Hippocampal formation (tissue), 2 donors: Measurements from ENCODE around the gene GRB10.
"Not testable (repeated sequence)": the region's sequence is repeated elsewhere in the genome, so short reads cannot be mapped to it uniquely, and the experiment has no call there.

Experiments used
- DNase-seq, 2 donors: peaks; one replicate each; lab custom pipeline; 2025; lab: John Stamatoyannopoulos, UW

GRB10 gene

DNA sequence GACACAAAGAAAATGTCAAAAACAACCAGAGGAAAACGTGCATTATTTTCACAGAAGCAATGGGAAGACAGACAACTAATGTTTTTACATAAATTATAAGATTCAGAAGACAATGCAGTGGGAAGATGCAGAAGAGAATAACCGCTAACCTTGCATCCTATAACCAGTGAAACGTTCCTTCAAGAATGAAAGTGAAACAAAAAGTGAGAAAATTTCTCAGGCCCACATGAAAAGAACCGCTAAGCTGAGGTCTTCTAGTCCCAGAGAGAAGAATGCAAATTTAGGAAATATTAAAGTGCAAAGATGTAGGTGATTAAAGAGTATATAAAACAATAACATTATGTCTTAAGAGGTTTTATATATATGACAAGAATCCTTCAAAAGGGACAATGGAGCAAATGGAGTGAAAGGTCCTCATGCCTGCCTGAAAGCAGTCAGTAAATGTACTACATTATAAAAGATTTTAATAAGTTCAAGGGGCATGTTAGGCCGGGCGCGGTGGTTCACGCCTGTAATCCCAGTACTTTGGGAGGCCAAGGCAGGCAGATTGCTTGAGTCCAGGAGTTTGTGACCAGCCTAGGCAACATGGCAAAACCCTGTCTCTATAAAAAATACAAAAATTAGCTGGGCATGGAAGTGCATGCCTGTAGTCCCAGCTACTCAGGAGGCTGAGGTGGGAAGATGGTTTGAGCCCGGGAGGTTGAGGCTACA, 174.3 kb downstream of the GRB10 start:
- DNase-seq: no peak

GRCh38 chr7:50607524-50608125, 175.1 kb downstream of the GRB10 start:
- no peak for DNase-seq

DNA sequence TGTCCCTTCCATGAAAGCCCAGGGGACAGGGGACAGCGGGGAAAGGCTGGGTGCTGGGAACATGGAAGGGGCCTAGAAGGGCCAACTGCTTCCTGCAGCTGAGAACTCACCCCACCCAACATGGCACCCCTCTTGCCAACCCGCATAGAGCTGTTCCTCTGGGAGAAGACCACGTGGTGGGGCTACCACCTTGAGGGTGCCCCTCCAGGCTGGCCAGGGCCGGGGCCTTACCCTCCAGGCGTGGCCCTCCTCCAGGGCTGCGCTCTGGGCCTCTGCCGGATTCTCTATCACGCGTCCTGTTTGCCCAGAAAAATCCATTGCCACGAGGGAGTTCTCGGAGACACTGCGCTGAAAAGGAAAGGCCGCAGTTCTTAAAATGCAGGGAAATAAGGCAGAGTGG, 177.6 kb downstream of the GRB10 start:
- no peak for DNase-seq

DNA sequence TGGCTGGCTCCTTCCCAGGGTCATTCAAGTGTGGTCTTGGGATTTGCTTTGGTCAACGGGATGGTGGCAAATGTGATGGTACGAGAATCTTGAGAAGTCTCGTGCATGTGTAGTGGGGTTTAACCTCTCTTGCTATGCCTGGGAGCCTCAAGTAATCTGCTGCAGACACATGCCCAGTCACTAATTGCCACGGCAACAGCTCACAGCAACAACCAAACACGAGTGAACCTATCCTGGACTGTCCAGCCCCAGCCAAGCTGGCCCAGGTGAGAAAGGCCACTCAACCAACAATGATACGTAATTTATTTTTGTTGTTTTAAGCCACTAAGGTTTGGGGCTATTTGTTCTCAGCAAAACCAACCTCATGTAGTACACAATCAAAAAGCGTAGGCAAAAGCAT, 179.4 kb downstream of the GRB10 start:
- no peak for DNase-seq

GRCh38 chr7:50599385-50599784, 183.3 kb downstream of the GRB10 start:
- no peak for DNase-seq

DNA sequence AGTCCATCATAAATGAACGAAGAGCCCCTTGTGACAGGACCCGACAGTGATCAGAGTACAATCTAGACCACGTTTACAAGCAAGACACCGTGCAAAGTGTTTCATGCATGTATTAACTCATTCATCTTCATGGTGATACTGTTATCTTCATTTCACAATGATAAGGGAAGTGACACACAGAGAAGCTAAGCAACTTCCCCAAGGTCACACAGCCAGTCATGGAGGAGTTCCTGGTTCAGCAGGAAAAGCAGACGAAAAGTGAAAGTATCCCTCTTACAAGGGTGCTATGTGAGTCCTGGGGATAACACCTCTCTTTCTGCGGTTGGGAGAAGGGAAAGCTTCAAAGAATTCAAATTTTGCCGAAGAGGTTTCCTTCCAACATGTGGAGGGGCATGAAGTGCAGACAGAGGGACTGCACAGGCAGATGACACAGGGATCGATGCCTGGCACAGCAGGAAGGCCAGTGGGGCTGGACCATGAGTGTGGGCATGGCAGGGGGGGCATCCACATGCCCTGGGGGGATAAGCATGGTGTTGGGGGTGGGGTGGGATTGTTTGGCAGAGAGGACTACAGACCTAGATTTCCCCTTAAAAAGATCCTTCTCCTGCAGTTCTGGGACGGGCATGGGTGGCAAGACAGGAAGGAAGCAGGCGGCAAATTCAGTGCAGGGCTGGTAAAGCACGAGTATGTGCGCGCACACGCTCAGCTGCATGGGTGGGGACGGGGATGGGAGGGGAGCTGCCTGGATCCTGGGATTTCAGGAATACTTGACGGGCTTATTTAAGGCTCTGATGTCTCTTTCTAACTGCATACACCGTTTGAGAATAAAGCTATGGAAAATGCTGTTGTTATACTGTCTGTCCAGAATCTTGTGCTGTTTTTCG, 184.0 kb downstream of the GRB10 start:
- no peak for DNase-seq

GRCh38 chr7:50596484-50596883, 186.2 kb downstream of the GRB10 start:
- DNase-seq: no peak

DNA sequence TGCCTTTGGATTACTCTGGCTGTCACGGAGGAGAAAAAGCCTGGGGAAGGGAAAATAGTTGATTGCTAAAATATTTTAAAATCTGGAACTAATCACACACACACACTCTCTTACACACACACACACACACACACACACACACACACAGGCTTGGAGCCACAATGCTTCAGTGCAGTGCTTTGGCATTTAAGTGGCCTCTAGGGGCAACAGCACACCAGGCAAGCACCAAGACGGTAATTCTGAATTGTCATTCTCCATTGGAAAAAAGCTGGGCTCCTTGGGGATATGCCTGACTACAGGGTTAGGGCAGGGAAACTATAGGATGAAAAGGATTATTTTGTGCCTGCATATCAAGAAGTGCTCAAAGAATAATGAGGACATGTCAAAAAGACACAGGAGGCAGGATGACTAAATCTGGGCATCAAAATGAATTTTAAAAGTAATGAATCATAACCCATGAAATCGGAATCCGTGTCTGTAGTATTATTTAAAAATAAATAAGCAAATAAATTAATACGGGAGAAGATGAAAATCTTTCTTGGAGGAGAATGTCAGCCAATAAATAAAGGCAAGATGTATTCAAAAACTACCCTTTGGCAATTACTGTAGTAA, 187.1 kb downstream of the GRB10 start:
- peak; percentile 34 to 55 for DNase-seq

- DNase-seq: no peak
These were observed 187.8 kb downstream of the GRB10 start for GRCh38 chr7:50594734-50595485.

GRCh38 chr7:50594136-50594535, 188.6 kb downstream of the GRB10 start:
- no peak for DNase-seq

- DNase-seq: no peak
These were observed 189.8 kb downstream of the GRB10 start for GRCh38 chr7:50592940-50593339.

DNA sequence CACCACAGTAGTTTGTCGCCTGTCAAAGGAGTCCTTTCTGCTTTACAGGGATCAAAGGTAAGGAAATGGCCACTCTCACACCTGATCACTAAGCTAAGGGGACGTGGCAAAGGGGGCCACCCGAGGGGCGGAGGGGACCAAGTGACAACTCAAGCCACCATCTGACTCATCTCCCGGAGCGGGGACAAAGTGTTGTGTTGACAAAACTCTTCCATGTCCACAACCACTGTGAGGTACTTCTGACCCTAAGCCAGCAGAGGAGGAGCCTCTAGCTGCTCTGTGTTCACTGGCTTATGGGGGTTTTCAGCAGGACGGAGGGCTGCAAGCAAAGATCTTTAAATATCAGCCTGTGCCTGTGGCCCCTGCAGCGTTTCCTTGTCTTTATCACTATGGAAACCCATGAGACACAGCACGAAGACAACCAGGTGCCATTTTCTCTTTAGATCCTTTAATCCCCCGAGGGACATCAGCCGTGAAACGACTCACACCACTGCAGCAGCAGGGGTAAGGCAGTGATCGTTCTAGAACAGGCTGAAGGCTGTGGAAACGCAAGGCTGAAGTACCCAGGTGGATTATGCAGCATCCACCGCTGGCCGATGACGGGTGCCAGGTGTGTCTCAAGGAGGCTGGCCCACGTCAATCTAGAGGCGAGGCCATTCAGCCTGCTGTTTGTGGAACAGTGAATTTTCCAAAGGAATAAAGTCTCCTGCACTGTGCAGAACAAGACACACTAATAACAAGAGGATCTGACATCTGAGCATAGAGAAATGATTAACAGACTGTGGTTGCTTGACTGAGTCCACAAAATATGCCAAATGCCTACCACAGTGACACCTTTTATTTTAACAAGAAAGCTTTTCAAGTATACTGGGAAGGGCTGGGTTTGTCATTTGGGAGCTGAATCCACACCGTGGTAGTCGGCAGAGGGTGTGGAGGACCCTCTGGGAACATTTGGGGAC, 190.9 kb downstream of the GRB10 start:
- DNase-seq: no peak

DNA sequence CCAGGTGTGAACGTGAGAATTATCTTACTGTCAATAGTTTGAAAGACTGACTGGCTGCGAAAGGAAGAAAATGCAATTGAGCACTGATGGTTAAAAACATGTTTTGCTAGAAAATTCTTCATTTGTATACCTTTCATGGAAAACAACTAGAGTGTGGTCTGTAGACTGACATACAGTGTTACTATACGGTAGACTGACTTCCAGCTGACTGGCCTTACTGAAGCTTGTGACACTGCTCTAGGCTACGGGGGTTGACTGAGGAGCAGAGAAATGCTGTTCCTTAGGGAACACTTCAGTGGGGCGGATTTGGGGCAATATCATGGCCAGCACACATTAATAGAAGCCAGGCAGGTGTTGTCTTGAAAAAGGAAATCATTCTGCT, 191.6 kb downstream of the GRB10 start:
- no peak for DNase-seq

- no peak for DNase-seq
These were observed 192.2 kb downstream of the GRB10 start for GRCh38 chr7:50590535-50590934.

- DNase-seq: no peak
These were observed 193.3 kb downstream of the GRB10 start for GRCh38 chr7:50589364-50589763.

DNA sequence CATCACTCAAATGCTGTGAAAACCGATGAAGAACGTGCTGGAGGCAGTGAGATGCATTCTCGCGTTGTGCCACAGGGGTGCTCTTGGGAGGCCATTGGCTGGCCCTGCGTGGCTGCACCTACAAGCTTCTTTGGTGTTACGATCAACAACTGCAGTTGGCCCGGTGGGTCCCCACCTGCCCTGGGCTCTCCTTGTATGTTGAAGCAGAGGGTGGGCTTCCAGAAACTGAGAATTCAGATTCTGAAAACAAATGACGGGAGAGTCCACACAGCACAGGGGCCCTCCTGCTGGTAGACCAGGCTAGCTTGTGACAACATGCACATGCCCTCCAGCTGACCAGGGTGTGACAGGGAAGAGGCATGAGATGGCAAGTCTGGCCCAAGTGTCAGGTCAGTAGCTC, 193.8 kb downstream of the GRB10 start:
- DNase-seq: no peak

DNA sequence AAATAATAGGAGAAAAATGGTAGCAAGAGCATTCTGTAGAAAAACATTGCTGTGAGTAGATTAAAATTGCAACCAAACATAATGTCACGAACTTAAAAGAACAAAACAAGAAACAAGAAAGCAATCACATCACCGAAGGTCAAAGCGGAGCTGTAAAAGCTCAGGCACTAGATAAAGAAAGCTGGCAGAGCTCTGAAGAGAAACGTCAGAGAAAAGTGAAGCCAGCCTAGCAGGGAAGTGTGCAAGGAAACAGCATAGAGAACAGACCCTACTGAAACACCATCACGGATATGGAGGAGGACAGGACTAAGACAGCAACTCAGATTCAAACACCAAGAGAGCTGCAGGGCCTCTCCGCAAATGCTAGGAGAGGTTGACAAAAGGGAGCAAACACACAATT, 195.0 kb downstream of the GRB10 start:
- no peak for DNase-seq

DNA sequence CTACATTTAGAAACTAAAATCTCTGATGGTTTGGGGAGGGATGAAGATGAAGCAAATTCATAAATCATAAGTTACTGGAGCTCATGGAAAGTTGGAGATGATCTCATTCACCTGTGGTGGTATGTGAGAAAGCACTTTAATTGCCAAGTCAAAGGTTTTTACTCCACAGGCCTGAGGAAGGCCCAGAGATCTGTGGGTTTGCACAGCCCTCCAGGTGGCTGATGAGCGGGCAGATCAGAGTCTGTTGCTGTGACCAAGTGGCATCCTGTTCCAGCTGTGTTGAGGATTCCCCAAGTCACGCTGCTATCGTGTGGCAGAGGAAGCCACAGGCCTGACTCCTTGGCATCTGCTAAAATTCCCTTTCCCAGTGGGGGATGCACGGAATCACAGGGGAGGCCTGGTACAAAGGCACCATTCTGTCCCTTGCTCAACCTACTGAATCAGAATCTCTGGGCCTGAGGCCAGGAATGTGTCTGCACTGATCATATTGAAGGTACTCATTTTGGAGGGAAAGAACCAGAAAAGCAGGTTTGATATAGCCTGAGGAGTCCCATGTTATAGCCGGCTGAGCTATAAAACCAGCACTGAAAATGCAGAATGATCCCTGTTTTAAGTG, 197.8 kb downstream of the GRB10 start:
- no peak for DNase-seq

GRCh38 chr7:50584386-50584785, 198.3 kb downstream of the GRB10 start:
- DNase-seq: no peak

DNA sequence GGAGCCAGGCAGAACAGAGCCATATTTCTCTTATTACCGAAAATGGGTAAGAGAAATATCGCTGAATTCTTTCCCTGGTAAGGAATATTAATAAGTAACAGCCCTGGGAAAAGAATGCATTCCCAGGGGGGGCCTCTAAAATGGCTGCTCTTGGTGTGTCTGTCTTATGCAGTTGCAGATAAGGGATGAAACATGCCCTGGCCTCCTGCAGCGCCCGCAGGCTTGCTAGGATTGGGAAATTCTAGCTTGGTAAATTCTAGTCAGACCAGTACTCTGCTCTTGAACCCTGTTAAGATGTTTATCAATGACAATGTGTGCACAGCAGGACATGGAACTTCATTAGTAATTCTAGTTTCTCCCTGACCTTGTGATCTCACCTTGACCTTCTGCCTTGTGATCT, 199.4 kb downstream of the GRB10 start:
- not testable (repeated sequence) for DNase-seq
